CD4-positive, alpha-beta T cell treated with Interleukin-6 at 100 ng/mL for 8 hours (primary cell): ENCODE measurements around the gene REST.
"Not testable (repeated sequence)": the region's sequence is repeated elsewhere in the genome, so short reads cannot be mapped to it uniquely, and the experiment has no call there.

Experiments used
- DNase-seq: peaks from one replicate; pipeline ENCODE4 v3.0.0-alpha.2; 2020; ENCODE audit warnings: mixed read lengths, low spot score

Gene REST

GRCh38 chr4:56908206-56909085 is 746 bp downstream of the REST start:
- peak; percentile 51 for DNase-seq

- peak; percentile 49 for DNase-seq
Observed at GRCh38 chr4:56909086-56909894, 1.6 kb downstream of the REST start.

GRCh38 chr4:56910172-56910967 is 2.7 kb downstream of the REST start:
- no peak for DNase-seq

GRCh38 chr4:56914336-56914735 is 6.6 kb downstream of the REST start:
- no peak for DNase-seq

- not testable (repeated sequence) for DNase-seq
Observed at GRCh38 chr4:56914977-56915376, 7.3 kb downstream of the REST start.

- DNase-seq = no peak
Observed at GRCh38 chr4:56927196-56927595, 19.5 kb downstream of the REST start.

GRCh38 chr4:56930638-56931037 is 22.9 kb downstream of the REST start:
- DNase-seq = no peak

GRCh38 chr4:56931924-56932323 is 24.2 kb downstream of the REST start:
- no peak for DNase-seq

- no peak for DNase-seq
Observed at GRCh38 chr4:56937262-56937661, 29.6 kb downstream of the REST start.

- not testable (repeated sequence) for DNase-seq
Observed at GRCh38 chr4:56939826-56940225, 32.1 kb downstream of the REST start.

- no peak for DNase-seq
Observed at GRCh38 chr4:56940403-56940802, 32.7 kb downstream of the REST start.

GRCh38 chr4:56940971-56941370 is 33.3 kb downstream of the REST start:
- no peak for DNase-seq

- no peak for DNase-seq
Observed at GRCh38 chr4:56941403-56941802, 33.7 kb downstream of the REST start.

- DNase-seq = no peak
Observed at GRCh38 chr4:56953680-56954520, 46.2 kb downstream of the REST start.

GRCh38 chr4:56958111-56958517 is 50.4 kb downstream of the REST start:
- no peak for DNase-seq

GRCh38 chr4:56959100-56959499 is 51.4 kb downstream of the REST start:
- no peak for DNase-seq

GRCh38 chr4:56961107-56961500 is 53.4 kb downstream of the REST start:
- no peak for DNase-seq

- DNase-seq = no peak
Observed at GRCh38 chr4:56971383-56971782, 63.7 kb downstream of the REST start.

- no peak for DNase-seq
Observed at GRCh38 chr4:56972389-56972788, 64.7 kb downstream of the REST start.

GRCh38 chr4:56972809-56973208 is 65.1 kb downstream of the REST start:
- DNase-seq = no peak

GRCh38 chr4:56973336-56973735 is 65.6 kb downstream of the REST start:
- no peak for DNase-seq
